OCI-M2 (cell line): ENCODE results near the gene PSMC1.
"Not testable (repeated sequence)": the region's sequence is repeated elsewhere in the genome, so short reads cannot be mapped to it uniquely, and the experiment has no call there.

Experiments used
- DNase-seq: peaks from one replicate; lab custom pipeline; 2025; ENCODE audit not compliant: unreplicated experiment; lab: John Stamatoyannopoulos, UW

The PSMC1 gene

GRCh38 chr14:90256354-90257131 is at the start of gene PSMC1:
Gene PSMC1, plus strand, starts transcription at chr14:90256553. Its CDS starts 45 bp downstream, at chr14:90256598.
- peak; percentile 58 for DNase-seq

- DNase-seq, result no peak
Measured at GRCh38 chr14:90213099-90213748, 43.1 kb upstream of the PSMC1 start.

GRCh38 chr14:90228478-90228877 is 27.9 kb upstream of the PSMC1 start:
- no peak for DNase-seq

GRCh38 chr14:90229942-90230341 is 26.4 kb upstream of the PSMC1 start:
- DNase-seq, result not testable (repeated sequence)

GRCh38 chr14:90235179-90235976 is 21.0 kb upstream of the PSMC1 start:
- peak; percentile 68 for DNase-seq

- no peak for DNase-seq
Measured at GRCh38 chr14:90239139-90239538, 17.2 kb upstream of the PSMC1 start.

- no peak for DNase-seq
Measured at GRCh38 chr14:90242444-90242843, 13.9 kb upstream of the PSMC1 start.

- no peak for DNase-seq
Measured at GRCh38 chr14:90246936-90247335, 9.4 kb upstream of the PSMC1 start.

- DNase-seq, result not testable (repeated sequence)
Measured at GRCh38 chr14:90247441-90247840, 8.9 kb upstream of the PSMC1 start.

GRCh38 chr14:90248594-90248993 is 7.8 kb upstream of the PSMC1 start:
- no peak for DNase-seq

- no peak for DNase-seq
Measured at GRCh38 chr14:90253826-90254225, 2.5 kb upstream of the PSMC1 start.

GRCh38 chr14:90255871-90256270 is 482 bp upstream of the PSMC1 start:
- DNase-seq, result no peak

GRCh38 chr14:90263748-90264449 is 7.5 kb downstream of the PSMC1 start:
- DNase-seq, result no peak

GRCh38 chr14:90266441-90267154 is 10.2 kb downstream of the PSMC1 start:
- DNase-seq, result no peak

GRCh38 chr14:90268420-90268819 is 12.1 kb downstream of the PSMC1 start:
- DNase-seq, result no peak

- DNase-seq, result no peak
Measured at GRCh38 chr14:90272523-90272922, 16.2 kb downstream of the PSMC1 start.

- DNase-seq, result no peak
Measured at GRCh38 chr14:90273532-90273931, 17.2 kb downstream of the PSMC1 start.

GRCh38 chr14:90274019-90274418 is 17.7 kb downstream of the PSMC1 start:
- DNase-seq, result no peak

GRCh38 chr14:90274808-90275457 is 18.6 kb downstream of the PSMC1 start:
- no peak for DNase-seq

- DNase-seq, result no peak
Measured at GRCh38 chr14:90275458-90275814, 19.1 kb downstream of the PSMC1 start.
